IPS-11a (cell line): ENCODE results near the gene SRPK1.

Experiments
- H3K4me3 ChIP-seq: one replicate; pipeline ENCODE4 v1.5.1; 2013; ENCODE audit warnings: low read depth, low read length, control low read depth

The SRPK1 gene

GRCh38 chr6:35786272-35786671 is 134.6 kb downstream of the SRPK1 start:
- H3K4me3 ChIP-seq, result no peak overlapping the region

GRCh38 chr6:35784200-35784599 is 136.7 kb downstream of the SRPK1 start:
- no peak overlapping the region for H3K4me3 ChIP-seq
